ENCODE data around the gene XRN1.
"Not testable (repeated sequence)": the region's sequence is repeated elsewhere in the genome, so short reads cannot be mapped to it uniquely, and the experiment has no call there.

XRN1 gene, protein sequence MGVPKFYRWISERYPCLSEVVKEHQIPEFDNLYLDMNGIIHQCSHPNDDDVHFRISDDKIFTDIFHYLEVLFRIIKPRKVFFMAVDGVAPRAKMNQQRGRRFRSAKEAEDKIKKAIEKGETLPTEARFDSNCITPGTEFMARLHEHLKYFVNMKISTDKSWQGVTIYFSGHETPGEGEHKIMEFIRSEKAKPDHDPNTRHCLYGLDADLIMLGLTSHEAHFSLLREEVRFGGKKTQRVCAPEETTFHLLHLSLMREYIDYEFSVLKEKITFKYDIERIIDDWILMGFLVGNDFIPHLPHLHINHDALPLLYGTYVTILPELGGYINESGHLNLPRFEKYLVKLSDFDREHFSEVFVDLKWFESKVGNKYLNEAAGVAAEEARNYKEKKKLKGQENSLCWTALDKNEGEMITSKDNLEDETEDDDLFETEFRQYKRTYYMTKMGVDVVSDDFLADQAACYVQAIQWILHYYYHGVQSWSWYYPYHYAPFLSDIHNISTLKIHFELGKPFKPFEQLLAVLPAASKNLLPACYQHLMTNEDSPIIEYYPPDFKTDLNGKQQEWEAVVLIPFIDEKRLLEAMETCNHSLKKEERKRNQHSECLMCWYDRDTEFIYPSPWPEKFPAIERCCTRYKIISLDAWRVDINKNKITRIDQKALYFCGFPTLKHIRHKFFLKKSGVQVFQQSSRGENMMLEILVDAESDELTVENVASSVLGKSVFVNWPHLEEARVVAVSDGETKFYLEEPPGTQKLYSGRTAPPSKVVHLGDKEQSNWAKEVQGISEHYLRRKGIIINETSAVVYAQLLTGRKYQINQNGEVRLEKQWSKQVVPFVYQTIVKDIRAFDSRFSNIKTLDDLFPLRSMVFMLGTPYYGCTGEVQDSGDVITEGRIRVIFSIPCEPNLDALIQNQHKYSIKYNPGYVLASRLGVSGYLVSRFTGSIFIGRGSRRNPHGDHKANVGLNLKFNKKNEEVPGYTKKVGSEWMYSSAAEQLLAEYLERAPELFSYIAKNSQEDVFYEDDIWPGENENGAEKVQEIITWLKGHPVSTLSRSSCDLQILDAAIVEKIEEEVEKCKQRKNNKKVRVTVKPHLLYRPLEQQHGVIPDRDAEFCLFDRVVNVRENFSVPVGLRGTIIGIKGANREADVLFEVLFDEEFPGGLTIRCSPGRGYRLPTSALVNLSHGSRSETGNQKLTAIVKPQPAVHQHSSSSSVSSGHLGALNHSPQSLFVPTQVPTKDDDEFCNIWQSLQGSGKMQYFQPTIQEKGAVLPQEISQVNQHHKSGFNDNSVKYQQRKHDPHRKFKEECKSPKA (N-terminal part only)
- 209 to 291 (median 237) reads per million in 4 donors for total RNA-seq

DNA sequence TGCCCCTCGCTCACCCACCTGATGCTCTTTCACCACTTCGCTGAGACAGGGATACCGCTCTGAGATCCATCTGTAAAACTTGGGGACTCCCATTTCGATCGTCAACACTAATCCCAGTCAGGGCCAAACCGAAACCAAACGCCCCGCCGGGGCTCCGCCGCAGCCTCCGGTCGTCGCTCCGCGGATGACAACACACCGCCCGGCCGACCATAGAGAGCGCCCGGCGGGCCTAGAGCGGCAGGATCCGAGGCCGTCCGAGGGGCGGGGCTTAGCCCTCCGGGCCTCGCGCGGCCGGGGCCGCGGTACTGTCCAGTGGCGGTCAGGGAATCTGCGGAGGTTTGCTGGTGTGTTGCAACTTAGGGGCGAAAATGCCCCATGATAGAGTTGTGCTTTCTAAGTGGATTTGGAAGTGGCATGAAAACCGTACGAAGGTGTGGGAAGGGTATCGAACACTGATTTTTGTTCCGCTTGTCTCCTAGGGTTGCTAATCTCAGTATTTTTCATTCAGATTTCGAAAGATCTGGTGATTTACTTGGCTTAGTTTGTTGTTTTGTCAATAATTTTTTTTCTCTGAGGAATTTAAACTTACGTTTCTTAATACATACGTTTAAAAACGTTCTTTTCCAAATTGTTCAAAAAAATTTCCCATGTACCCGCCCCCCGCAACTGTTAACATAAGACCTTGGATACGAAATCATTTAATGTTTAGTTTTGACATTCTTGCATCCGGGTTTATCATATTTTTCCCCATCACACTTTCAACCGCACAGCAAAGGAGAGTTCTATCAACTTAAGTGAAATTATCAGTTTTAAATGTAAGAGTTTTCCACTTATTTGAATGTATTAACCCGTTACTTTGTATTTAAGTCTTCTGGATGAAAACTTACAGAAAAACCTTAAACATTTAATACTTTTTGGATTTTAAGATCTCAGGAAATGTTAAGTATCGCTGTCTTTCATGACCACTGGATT lies at the start of gene XRN1:
TSS of gene XRN1 (minus strand) at position 186 of the 972 bp plus-strand sequence. CDS start at position 93, 93 bp downstream.
- DNase-seq: peak; percentile 86 to 94 (median 91)

DNA sequence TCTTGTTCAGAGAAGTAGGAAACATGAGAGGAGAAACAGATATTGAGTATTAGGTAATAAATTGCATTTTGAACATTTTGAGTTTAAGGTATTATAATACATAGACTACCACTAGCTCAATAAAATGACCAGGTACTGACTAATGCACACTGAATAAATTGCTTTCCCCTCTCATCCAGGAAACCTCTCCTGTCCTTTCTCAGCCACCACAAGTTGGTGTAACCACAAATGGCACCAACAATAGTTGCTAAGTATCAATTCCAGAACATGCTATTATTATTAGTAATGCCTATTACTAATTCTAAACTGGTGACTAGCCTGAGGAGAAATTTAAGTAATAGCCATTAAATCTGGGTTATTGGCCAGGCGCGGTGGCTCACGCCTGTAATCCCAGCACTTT lies 47.3 kb upstream of the XRN1 start:
- no peak for DNase-seq

DNA sequence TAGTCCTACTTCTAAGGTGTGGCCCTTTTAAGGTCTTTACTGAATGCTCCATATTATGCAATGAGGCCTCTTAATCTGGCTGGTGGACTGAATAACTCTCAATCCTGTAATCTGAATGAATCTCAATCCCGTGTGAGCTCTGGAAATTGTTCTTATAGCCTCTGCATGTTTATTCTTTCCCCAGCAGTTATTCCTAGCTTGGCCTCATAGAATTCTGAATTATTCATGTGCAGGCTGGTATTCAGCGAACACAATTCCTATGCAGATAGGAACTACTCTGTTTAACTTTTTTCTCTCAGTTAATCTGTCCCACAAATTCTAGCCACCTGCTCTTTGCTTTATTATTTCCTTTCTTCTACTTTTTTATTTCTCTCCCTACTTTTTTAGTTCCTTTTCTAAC lies 44.3 kb upstream of the XRN1 start:
- DNase-seq: no peak

DNA sequence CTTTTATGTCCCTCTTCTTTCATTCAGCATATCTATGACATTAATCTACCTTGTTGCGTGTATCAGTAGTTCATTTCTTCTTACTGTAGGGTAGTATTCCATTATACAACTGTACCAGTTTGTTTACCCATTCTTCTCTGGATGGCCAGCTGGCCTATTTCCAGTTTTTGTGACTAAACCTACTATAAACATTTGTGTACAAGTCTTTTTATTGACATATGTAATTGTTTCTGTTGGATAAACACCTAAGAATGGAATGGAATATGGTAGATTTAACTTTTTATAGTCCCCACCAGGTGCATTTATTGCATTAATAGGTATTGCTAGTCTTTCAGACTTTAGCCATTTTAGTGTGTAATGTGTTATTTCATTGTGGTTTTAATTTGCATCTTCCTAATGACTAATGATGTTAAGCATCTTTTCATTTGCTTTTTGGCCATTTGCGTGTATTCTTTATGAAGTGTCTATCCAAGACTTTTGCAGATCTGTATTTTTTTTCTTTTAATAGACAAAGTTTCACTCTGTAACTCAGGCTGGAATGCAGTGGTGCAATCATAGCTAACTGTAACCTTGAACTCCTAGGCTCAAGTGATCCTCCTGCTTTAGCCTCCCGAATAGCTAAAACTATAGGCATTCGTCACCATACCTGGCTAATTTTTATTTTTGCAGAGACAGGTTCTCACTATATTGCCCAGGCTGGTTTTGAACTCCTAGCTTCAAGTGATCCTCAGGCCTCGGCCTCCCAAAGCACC lies 41.9 kb upstream of the XRN1 start:
- no peak for DNase-seq

DNA sequence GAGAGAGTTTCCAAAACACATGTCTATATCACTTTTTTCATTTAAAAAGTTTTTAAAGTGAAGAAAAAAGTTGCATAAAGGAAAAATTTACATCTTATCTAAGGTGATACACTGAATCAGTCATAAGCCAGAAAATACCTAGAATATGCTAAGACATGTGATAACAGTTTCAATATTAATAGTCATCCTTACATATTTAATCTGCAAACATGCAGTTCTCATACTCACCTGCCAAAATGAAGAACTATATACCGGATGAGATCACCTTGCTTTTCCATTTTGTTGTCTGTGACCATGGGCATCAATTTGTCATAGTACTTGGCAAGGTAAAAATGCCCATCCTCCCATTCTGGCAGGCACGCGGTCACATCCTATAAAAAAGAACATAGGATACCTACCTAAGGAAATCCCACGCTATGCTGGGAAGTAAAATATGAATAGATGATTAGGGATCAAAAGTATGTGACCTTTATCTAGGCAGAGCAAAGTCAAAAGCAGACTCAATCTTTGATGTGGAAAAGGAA lies 37.1 kb upstream of the XRN1 start:
- DNase-seq: no peak

DNA sequence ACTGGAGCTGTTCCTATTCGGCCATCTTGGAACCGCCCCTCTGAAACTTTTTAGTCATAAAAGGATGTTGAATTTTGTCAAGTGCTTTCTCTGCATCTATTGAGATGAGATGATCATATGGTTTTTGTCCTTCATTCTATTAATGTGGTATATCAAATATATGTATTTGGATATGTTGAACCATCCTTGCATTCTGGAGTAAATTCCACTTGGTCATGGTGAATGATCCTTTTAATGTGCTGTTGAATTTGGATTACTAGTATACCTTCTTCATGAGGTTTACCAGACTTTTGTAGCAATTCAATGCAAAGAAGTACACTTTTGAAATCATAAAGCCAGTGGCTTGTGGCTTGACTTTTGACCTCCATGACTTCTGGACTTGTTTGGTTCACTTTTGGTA lies 33.4 kb upstream of the XRN1 start:
- DNase-seq: no peak

DNA sequence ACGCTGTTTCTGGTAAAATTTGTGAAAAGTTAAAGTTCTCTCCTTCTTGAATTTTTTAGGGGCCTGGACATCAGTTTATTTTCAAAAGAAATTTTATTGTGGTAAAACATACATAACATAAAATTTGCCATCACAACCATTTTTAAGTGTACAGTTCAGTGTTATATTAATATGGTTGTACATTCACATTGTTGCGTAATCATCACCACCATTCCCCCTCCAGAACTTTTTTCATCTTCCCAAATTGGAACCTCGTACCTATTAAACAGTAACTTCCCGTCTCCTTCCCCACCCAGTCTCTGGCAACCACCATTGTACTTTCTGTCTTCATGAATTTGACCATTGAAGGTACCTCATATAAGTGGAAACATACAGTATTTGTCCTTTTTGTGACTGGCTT lies 23.0 kb upstream of the XRN1 start:
- DNase-seq: no peak

DNA sequence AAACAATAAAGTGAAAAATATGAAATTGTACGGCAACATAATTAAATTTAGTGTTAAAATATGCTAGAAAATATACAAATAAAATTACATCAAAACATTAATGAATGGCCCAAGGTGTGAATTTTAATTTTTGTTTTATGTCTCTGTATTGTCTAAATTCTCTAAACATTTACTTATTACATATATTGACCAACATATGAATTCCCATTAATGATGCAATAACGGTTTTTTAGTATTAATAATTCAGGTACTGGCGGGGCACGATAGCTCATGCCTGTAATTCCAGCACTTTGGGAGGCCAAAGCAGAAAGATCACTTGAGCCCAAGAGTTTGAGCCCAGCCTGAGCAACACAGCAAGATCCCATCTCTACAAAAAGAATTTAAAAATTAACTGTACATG lies 20.6 kb upstream of the XRN1 start:
- no peak for DNase-seq

DNA sequence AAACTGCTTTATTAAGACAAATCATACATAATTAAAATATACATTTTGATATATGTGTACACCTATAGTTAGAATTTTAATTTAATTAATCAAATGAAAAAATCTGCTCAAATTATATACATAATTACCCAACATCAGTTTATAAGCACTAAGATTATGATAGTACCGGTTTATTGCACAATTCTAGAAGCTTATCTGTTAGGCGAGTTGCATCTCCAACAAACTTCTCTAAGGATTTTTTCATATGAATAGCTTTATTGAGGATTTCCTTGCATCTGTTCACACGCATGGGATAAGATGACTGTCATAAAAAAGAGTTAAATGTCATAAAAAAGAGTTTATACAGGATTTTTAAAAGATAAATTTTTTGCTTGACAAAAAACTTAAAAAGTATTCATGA lies 19.9 kb upstream of the XRN1 start:
- DNase-seq: no peak

DNA sequence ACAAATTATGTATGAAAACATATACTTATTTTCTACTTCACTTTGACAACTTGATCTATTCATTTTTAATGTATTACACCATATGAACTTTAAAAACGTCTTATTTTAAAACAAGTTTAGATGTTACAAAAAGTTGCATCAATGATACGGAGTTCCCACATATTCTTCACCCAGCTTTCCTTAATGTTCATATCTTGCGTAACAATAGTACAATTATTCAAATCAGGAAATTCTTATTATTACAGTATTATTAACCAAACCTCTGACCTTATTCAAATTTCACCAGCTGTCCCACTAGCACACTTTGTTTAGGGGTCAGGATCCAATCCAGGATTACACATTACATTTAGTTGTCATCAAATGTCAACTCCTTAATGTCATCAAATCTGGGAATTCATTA lies 12.9 kb upstream of the XRN1 start:
- no peak for DNase-seq

DNA sequence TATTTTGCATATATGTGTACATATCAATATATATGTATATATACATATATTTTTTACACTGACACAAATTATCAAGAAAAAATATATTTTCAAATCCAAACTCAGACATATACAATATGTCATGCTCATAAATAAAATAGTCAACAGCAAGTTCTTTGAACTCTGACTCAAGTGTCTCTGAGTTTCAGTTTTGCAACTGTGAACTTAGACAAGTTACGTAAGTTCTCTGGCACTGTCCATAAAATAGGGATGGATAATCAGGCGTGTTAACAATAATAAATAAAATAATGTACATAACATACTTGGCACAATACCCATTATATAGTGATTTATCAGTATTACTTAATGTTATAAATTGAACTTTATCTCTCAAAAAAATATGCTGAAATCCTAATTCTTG lies 12.1 kb upstream of the XRN1 start:
- DNase-seq: no peak

DNA sequence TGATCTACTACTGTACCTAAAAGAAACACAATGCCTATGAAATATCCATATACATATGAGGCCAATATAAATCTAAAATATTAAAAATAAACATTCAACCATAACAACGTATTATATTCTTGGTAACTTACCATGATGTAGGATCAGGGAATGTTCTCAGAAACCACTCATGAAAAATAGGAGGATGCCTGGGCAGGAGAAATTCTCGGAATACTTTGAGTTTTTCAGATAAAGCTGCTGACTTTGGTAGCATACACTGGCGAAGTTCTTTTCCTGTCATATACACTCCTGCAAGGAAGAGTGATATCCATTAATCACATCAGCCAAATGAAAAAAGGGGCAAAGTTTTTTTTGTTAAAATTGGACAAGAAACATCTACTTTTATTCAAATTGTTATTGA lies 11.3 kb upstream of the XRN1 start:
- DNase-seq: no peak

DNA sequence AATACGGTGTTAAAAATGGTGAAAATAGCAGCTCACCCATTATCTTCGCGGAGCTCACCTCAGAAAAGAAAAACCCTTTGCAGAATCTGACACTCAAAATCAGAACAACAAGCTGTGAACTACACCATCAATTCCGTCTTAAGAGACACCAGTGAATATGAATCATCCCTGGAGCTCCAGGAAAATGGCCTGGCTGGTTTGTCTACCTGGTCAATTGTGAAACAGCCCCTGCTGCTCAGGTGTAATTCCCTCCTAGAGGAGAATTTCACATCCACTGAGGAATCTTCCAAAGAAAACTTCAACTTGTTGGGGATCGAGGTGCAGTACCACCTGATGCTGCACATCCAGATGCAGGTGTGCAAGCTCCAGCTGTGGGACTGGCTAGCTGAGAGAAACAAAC lies 3.0 kb upstream of the XRN1 start:
- no peak for DNase-seq

DNA sequence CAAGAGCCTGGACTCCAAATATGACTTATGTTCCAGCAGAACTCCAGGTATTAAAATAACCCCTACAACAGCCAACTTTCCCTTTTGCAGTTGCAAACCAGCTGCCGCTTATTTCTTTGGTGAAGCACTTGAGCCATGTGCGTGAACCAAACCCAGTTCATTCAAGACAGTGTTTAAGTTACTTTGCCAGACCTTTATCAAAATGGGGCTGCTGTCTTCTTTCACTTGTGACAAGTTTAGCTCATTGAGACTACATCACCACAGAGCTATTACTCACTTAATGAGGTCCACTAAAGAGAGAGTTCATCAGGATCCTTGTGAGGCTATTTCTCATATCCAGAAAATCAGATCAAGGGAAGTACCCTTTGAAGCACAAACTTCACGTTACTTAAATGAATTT lies 2.4 kb upstream of the XRN1 start:
- DNase-seq: no peak

DNA sequence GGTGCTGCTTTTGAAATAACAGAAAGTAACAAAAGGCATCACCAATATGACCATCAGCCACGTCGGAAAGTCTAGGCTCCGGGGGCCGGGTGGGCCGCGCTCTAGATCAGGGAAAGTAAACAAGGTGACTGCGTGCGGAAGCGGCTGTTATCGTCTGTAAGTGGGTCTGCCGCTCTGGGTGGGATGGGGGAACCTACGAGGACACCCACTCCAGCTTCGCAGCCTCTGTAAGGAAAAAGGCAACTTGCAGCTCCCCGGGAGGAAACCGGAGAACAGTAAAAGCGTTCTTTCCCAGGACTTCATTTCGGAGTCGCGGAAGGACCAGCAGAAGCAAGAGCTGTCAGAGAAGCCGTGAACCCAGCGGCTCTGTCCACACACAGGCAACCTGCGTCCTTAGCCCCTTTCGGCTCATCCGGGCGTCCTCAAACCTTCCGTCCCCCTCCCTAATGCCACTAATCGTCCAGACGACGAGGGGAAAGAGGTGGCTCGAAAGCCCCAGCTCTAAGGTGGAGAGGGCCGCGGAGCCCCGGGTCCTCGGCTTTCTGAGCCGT lies 461 bp downstream of the XRN1 start:
- DNase-seq: peak; percentile 9 to 48 (median 29)

DNA sequence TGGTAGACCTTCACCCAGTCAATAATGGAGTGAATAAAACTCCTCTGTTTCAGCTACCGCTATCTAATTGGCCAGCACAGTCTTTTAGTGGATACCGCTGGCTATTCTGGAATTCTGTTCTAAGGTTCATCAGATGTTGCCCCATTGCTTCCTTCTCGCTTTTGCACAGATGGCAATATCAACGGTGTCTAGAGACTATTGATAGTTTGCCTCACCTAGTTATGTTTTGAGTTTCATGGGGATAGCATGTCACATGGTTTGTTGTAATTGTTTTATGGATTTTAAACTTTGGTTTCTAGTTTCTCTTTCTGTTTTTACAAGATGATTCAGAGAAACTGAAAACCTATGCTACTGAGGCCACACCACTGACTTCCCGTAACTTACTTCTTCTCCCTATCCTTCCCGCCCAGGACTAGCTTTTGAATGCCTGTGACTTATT lies 2.0 kb downstream of the XRN1 start:
- DNase-seq: peak in 1 of 5 donors; percentile 76

DNA sequence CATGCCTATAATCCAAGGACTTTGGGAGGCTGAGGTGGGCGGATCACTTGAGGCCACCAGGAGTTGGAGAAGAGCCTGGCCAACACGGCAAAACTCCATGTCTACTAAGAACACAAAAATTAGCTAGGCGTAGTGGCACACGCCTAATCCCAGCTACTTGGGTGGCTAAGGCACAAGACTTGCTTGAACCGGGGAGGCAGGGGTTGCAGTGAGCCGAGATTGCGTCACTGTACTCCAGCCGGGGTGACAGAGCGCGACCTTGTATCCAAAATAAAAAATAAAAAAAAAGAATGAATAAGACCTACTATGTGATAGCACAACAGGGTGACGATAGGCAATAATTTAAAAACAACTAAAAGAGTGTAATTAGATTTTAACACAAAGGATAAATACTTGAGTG lies 3.5 kb downstream of the XRN1 start:
- DNase-seq: no peak

DNA sequence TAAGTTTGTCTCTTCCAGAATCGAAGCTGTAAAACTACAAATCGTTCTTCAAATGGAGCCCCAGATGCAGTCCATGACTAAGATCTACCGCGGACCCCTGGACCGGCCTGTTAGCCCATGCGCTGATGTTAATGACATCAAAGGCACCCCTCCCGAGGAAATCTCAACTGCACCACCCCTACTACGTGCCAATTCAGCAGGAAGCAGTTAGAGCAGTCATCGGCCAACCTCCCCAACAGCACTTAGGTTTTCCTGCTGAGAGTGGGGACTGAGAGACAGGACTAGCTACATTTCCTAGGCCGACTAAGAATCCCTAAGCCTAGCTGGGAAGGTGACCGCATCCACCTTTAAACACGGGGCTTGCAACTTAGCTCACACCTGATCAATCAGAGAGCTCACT lies 4.8 kb downstream of the XRN1 start:
- not testable (repeated sequence) for DNase-seq

DNA sequence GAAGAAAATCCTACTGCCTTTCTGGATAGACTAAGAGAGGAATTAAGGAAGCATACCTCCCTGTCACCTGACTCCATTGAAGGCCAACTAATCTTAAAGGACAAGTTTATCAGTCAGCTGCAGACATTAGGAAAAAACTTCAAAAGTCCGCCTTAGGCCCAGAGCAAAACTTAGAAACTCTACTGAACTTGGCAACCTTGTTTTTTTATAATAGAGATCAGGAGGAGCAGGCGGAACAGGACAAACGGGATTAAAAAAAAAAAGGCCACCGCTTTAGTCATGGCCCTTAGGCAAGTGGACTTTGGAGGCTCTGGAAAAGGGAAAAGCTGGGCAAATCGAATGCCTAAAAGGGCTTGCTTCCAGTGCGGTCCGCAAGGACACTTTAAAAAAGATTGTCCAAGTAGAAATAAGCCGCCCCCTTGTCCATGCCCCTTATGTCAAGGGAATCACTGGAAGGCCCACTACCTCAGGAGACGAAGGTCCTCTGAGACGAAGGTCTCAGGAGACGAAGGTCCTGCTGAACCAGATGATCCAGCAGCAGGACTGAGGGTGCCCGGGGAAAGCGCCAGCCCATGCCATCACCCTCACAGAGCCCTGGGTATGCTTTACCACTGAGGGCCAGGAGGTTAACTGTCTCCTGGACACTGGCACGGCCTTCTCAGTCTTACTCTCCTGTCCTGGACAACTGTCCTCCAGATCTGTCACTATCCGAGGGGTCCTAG lies 8.2 kb downstream of the XRN1 start:
- not testable (repeated sequence) for DNase-seq

DNA sequence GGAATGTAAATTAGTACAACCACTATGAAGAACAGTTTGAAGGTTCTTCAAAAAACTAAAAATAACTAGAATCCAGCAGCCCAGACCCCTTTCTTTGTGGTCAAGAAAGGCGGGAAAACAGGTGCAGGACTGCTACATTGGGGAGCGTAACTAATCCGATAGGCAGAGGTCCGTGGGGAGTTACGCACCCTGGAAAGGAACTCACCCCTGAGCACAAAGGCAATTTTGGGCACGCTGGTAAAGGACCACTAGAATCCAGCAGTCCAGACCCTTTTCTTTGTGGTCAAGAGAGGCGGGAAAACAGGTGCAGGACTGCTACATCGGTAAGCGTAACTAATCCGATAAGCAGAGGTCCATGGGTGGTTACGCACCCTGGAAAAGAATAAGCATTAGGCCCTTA lies 9.7 kb downstream of the XRN1 start:
- not testable (repeated sequence) for DNase-seq

All from T-helper 1 cell (primary cell).